NCI-H748 treated with DMSO at 0.1 percent for 48 hours (cell line): ENCODE results near the gene SYTL5.

Experiments
- DNase-seq: peaks from one replicate; lab custom pipeline; 2025; lab: John Stamatoyannopoulos, UW

Gene SYTL5

GRCh38 chrX:38018766-38019425, 12.5 kb downstream of the SYTL5 start:
- no peak for DNase-seq

DNA sequence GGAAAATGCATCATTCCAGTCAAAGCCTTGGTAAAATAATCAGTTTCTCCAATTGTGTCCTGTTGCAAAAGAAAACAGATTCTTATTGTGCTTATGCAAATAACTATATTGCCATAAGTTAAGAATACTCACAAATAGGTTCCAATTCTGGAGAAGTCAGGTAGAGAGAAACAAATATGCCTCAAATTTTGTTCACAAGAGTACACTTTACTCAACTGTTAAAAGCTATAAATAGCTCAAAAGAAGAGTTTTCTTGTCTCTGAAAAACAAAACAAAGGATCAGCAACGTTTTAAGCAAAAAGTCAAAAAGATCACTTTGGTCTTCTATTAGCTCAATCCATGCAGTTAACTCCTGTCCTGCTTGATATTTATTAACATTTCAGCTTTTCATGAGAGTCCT, 21.9 kb downstream of the SYTL5 start:
- no peak for DNase-seq

DNA sequence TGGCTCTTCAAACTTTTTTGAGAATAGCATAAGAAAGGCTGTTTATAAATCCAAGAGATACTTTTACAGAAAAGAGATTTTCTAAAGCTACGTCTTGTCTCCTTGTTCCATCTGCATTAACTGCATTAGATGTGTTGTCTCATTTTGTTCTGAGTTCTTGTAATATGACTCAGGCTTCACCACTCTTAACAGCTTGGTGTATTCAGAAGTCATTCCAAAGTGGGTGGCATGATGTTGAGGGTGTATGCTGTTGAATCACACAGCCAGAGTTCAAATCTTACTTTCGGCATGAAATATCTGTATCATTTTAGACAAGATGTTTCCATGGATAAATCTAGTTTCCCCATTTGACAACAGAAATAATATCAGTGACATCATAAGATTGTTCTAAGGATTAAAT, 30.1 kb downstream of the SYTL5 start:
- DNase-seq: no peak

- no peak for DNase-seq
Observed at GRCh38 chrX:38038501-38038900, 32.1 kb downstream of the SYTL5 start.

GRCh38 chrX:38041237-38041636, 34.9 kb downstream of the SYTL5 start:
- DNase-seq: no peak

DNA sequence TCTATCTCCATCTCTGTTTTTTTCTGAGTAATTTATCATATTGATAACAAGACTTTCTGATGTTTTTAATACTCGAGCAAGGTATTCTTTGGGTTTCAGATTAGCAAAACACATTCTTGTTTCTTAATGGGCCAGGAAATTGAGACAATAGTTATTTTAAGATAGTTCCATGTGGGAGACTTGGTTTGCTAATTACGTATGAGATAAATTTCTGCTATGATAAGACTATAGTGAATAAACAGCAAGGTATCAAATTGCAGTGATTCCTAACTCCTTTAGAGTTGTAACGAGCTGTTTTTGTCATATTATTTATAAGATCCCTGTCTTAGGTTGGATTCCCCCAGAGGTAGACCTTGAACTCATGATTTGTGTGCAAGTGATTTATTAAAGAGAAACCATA, 38.3 kb downstream of the SYTL5 start:
- no peak for DNase-seq

DNA sequence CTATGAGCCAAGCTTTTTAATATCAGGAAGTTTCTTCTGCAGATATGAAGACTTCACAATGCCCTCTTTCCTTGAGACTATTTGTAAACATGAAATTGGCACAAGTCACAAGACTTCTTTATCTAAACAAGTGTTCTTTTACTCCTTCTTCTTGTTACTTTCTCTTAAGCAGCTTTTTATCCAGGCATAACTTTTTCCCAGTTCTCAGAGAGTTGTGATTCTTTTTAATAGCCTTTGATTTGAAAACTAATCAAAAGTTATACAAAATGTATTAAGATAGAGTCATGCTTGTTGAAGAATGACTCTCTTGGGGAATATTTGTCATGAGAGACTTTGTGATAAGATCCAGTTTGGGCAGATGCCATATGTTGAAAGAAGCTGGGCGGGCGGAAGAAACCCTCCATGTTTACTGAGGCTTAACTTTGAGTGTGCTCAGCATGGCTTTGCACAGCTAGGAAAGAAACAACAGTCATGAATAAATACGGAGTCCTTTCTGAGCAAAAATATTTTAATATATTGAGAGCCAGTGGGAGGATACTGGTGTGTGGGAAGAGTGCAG, 39.3 kb downstream of the SYTL5 start:
- DNase-seq: no peak

- no peak for DNase-seq
Observed at GRCh38 chrX:38048886-38049285, 42.5 kb downstream of the SYTL5 start.

- no peak for DNase-seq
Observed at GRCh38 chrX:38050806-38051205, 44.5 kb downstream of the SYTL5 start.

- no peak for DNase-seq
Observed at GRCh38 chrX:38052096-38052495, 45.7 kb downstream of the SYTL5 start.

DNA sequence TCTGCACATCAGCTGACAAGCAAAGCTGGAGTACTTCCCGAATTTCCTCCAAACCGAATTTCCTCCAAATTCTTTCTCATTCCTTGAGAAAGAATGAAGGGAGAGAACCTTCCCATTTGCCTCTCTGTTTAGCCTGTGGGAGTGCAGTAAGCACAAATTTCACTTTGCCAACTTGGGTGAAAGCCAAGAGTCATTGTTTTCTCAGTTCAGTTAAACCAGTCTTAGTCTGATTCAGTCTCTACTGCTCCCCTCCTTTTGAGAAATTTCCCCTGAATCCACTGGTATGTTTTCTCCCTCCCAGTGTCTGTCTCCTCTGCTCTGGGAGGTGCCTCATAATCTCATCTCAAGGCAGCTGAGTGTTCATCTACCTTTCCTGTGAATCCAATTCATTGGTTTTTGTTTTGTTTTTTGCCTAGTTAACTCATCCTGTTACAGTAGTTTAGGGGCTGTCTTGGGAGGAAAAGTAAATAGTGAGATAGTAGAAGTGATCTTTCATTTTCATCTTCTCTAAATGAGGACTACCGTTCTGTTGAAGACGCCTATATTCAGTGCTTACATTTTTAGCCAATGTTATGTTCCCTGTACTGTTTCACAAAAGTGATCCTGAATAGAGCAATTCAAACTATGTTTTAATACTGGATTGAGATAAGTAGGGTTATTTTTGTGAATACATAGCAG, 49.0 kb downstream of the SYTL5 start:
- no peak for DNase-seq

DNA sequence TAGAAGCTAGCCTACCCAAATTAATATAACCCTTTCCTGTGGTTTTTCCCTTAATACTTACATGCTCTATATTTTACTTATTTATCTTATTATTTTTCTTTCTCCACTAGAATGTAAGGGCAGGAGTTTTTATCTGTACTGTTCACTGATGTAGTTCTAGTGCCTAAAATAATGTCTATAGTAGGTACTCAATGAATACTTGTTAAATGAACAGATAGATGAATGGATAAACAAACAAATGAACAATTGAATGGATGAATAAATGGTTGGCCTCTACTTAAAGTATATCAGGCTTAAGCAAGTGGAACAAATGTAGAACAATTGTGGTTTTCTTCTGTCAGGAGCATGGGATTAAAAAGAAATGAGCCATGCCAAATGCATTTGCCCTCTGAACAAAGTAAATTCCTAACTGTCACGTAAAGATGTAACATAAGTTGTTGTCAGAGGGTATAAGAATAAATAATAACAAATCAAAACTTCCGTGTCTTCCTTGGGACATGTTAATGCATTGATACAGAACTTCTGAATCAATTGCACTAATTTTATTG, 54.1 kb downstream of the SYTL5 start:
- no peak for DNase-seq

GRCh38 chrX:38061335-38061734, 55.0 kb downstream of the SYTL5 start:
- no peak for DNase-seq

GRCh38 chrX:38066934-38067333, 60.6 kb downstream of the SYTL5 start:
- DNase-seq: no peak

DNA sequence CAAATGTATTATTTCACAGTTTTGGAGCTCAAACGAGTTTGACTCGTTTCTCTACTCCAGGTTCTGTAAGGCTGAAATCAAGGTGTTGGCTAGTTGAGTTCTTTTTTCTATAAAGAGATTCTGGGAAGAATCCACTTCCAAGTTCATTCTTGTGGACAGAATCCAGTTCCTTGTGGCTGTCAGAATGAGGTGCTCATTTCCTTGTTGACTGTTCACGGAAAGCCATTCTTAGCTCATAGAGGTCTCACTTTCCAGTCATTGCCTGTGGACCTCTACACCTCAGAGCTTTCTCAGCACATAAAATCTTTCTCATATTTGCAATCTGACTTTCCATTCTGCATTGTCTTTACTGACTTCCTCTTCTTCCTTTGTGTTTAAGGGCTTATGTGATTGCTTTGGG, 62.9 kb downstream of the SYTL5 start:
- no peak for DNase-seq

DNA sequence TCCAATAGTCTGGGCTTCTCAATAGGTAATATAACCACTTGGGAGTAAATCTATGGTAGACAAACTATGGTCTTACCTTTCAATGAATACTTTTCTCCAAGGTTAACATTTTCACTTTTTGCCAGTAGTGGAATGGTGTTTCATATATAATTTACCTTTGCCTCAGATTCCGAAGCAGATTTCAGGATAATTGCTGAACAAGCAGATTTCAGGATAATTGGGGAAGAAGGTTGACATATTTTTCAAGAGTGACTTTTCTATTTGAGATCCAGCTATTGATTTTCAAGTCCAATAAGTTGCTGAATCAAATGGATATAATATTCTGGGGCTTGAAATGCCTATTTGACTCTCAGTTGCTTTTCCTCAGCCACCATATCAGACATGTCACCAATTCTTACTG, 63.6 kb downstream of the SYTL5 start:
- no peak for DNase-seq

- DNase-seq: no peak
Observed at GRCh38 chrX:38079463-38079862, 73.1 kb downstream of the SYTL5 start.

- no peak for DNase-seq
Observed at GRCh38 chrX:38080808-38081207, 74.5 kb downstream of the SYTL5 start.

GRCh38 chrX:38081909-38082308, 75.6 kb downstream of the SYTL5 start:
- no peak for DNase-seq

DNA sequence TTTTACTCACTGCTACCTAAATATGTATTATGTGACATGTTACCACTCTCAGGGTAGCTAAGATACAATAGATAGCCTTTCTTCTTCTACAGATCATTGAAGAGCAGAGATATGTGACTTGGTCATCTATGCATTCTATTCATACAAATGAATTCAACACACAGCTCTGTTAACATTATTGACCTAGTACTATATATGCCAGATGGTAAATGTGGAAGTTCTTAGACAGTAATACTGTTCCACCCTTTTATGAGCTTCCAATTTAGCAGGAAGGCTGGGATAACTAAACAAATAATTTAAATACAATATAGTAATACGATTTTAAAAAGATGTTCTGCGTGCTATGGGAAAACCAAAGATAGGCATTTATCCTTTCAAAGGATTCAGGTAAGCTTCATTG, 76.0 kb downstream of the SYTL5 start:
- no peak for DNase-seq

GRCh38 chrX:38085813-38086212, 79.5 kb downstream of the SYTL5 start:
- DNase-seq: no peak

DNA sequence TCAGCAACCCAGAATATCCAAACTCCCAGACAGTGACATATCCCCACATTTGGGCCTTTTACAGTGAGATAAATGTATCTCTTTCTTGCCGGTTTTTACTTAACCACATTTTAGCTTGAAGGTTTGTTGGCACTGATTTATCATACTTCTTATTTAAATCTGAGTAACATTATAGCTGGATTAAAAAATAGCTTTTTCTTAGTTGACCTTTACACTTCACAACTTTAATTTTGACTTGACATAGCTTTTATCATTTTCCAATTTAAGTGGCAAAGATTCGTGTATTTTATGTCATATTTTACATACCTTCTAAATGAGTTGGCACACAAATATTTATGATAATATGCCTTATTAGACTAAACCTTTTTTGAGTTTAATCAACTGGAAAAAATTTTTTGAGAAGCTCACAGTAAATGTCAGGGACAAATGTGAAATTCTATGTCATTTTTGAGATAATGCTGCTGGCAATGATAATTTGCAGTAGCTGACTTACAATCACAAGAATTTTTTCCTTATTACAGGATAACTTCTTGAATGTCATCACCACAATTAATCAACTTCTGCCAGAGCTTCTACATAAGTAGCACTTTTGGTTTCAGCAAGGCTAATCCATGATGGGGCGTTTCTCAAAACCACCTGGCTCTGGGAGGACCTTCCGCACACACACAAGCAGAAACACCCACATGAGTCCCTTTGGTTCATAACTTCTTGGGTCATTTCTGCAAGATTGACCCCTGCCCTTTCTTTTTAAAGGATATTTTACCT, 80.3 kb downstream of the SYTL5 start:
- no peak for DNase-seq

GRCh38 chrX:38087594-38087993, 81.2 kb downstream of the SYTL5 start:
- no peak for DNase-seq
